K562 (cell line): ENCODE data around the gene BNIPL. TPM values are rescaled to one million over a fixed set of nuclear protein-coding genes. Genes with fewer than 3 reads are reported as not detected.

Experiments used
- ESRRB ChIP-seq: fragments of 250-450 bp; sonication (Bioruptor Pico); IDR thresholded peaks from 2 replicates; pipeline ENCODE4 v1.5.0; 2020; ENCODE audit warnings: mild to moderate bottlenecking, moderate library complexity, borderline replicate concordance
- FOXA1 ChIP-seq: fragments of 450-650 bp; IDR thresholded peaks from 2 replicates; pipeline ENCODE4 v1.6.1; 2016; ENCODE audit warnings: mild to moderate bottlenecking, borderline replicate concordance
- HNRNPLL ChIP-seq: fragments of 200-400 bp; formaldehyde crosslinking; IDR thresholded peaks from 2 replicates; pipeline ENCODE4 v1.6.1; 2017; ENCODE audit warnings: low read length, low read depth, mild to moderate bottlenecking; ENCODE audit not compliant: poor library complexity, severe bottlenecking
- NBN ChIP-seq: fragments of 450-650 bp; IDR thresholded peaks from 2 replicates; pipeline ENCODE4 v1.6.1; 2016; ENCODE audit warnings: low read depth, mild to moderate bottlenecking
- NFIC ChIP-seq: fragments of 450-650 bp; IDR thresholded peaks from 2 replicates; pipeline ENCODE4 v1.6.1; 2017; ENCODE audit warnings: mild to moderate bottlenecking, inconsistent platforms
- TOE1 ChIP-seq, 2 experiments: fragments of 450-650 bp in 1 of 2; sonication (generic) in 1 of 2; formaldehyde crosslinking in 1 of 2; IDR thresholded peaks; 2 replicates each; pipeline versions ENCODE4 v1.7.1 to v1.8.0; 2016 to 2022; ENCODE audit warnings: borderline replicate concordance in 2 of 2, mild to moderate bottlenecking in 2 of 2, antibody characterized with exemption in 1 of 2, inconsistent platforms in 1 of 2, low read depth in 1 of 2, missing genetic modification reagents in 1 of 2, moderate library complexity in 1 of 2
- ZNF23 ChIP-seq: fragments of 250-450 bp; sonication (Bioruptor Pico); IDR thresholded peaks from 2 replicates; pipeline ENCODE4 v1.4.0; 2020; ENCODE audit warnings: mild to moderate bottlenecking
- ZNF318 ChIP-seq, 2 experiments: fragments of 450-650 bp; IDR thresholded peaks; 2 replicates each; pipeline ENCODE4 v1.6.1; 2016; ENCODE audit warnings: mild to moderate bottlenecking in 2 of 2, borderline replicate concordance in 1 of 2, low read depth in 1 of 2, moderate library complexity in 1 of 2
- ZNF407 ChIP-seq: fragments of 450-650 bp; IDR thresholded peaks from 2 replicates; pipeline ENCODE4 v1.6.1; 2016; ENCODE audit warnings: low read depth
- polyA plus RNA-seq, 8 experiments: library from polyadenylated mRNA; depleted of rRNA in 4 of 8; stranded (reverse) in 5 of 8; unstranded in 3 of 8; fragments of >200 nt; fragmentation: Nextera tagmentation in 2 of 8; fragmentation: Illumina TruSeq in 1 of 8; extraction: Ambion mirVana in 2 of 8; extraction: Trizol in 1 of 8; gene quantifications; 2 replicates each; pipeline versions ENCODE4 v1.2.1 to v1.2.3, GENCODE V29; 2011 to 2014; ENCODE audit warnings: inconsistent platforms in 1 of 8, missing spikeins in 1 of 8
- total RNA-seq, 7 experiments: library from RNA; depleted of rRNA in 6 of 7; stranded (reverse); fragments of >200 nt in 6 of 7; fragmentation: Illumina TruSeq in 2 of 7; extraction: Trizol in 2 of 7; gene quantifications; 2 replicates each; pipeline versions ENCODE4 v1.2.1 to v1.2.3, GENCODE V29; 2011 to 2021; ENCODE audit warnings: low replicate concordance in 1 of 7

Gene BNIPL
- total and polyA plus RNA-seq, 9 of the 15 experiments (the other 6 are each of a cell fraction or from before 2014, with no cell fraction given) = 0.08 to 1.4 (median 0.68) TPM

- TF ChIP-seq TOE1 (IDR thresholded peaks at IDR 0.05; ENCODE audit: borderline replicate concordance) (0 out of 2 replicates have a peak, but pooled peaks have one; percentile 17), TOE1 (CRISPR knock-in tag; IDR thresholded peaks at IDR 0.05; ENCODE audit: borderline replicate concordance, low read depth) (no peak), ZNF23 (CRISPR knock-in tag) (no peak), NFIC (peak; percentile 53), NBN (no peak; the same call in 1 of the 2 replicates), HNRNPLL (no peak), ZNF407 (no peak), ESRRB (no peak), ZNF318 (IDR thresholded peaks at IDR 0.05; ENCODE audit: borderline replicate concordance in 1 of 2, low read depth in 1 of 2) (peak in 1 of 2 experiments; percentile 81; a peak in 2 of 4 replicates), FOXA1 (no peak)
Observed at GRCh38 chr1:150999051-150999674, 37.2 kb upstream of the BNIPL start (continued).
